NOMO-1 (cell line): Measurements from ENCODE around the gene ARL14EP.
A peak's percentile ranks its signal among the peaks of the same experiment; 100 is the strongest.

ENCODE experiments used
- DNase-seq, 2 experiments: peaks; one replicate each; lab custom pipeline; 2025; ENCODE audit not compliant: unreplicated experiment in 2 of 2; lab: John Stamatoyannopoulos, UW

ARL14EP gene

DNA sequence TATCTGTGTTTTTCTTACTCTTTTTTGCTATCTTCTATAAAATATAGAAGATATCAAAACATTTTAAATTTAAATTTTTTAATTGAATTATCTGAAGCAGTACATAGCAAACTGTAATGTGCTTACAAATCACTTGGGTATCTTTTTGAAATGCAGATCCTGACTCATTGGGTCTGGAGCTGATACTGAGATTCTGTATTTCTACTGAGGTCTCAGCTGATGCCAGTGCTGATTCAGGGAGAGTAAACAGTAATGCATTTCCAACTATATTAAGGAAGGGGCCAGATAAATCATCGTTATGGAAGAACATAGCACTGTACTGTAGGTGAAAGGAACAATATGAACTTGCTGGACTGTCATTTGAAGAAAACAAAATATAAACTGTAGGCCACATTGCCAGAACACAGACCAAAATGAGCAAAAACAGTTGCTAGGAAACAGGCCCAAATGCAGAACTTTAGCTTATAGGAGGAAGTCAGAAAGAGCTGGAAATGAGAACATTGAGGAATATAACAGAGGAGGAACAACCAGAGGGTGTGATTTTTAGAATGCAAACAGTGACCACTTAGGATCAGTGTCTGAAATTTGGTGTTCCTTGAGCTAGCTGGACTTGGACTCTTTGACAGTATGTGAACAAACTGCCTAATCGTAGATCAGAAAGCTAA is 3.3 kb downstream of the ARL14EP start:
- peak; percentile 41 to 49 for DNase-seq

GRCh38 chr11:30326906-30327305 is 4.0 kb downstream of the ARL14EP start:
- DNase-seq, result no peak

GRCh38 chr11:30328681-30329080 is 5.8 kb downstream of the ARL14EP start:
- no peak for DNase-seq

DNA sequence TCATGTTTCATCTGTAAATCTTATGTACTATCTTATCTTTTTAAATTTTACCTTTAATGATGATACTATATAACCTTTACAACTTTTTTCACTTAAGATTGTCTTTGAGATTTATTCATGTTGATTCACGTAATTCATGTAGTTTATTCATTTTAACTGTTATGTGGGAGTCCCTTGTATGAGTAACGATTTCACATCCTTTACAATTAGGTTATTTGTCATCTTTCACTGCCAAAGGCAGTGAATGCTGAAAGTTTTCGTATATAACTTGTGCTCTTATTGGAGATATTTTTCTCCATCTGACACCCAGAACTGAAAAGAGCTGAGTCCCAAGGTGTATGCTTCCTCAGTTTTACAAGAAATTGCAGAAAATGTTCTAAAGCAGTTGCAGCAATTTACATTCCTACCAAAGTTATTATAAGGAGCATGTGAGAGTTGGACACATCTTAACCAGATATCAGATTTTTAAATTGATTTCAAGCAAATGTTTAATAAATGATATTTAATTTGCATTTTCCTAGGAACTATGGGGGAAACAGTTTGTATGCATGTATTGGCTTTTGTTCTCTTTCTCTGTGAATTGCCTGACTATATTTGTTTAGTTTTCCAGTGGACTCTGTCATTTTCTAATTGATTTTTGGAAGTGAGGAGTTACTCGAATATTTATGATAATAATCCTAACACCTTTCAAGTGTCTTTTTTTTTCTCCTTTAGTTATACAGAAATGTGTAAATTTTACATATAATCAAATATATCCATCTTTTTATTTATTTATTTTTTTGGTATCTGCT is 6.4 kb downstream of the ARL14EP start:
- no peak for DNase-seq

GRCh38 chr11:30333405-30333804 is 10.5 kb downstream of the ARL14EP start:
- no peak for DNase-seq

DNA sequence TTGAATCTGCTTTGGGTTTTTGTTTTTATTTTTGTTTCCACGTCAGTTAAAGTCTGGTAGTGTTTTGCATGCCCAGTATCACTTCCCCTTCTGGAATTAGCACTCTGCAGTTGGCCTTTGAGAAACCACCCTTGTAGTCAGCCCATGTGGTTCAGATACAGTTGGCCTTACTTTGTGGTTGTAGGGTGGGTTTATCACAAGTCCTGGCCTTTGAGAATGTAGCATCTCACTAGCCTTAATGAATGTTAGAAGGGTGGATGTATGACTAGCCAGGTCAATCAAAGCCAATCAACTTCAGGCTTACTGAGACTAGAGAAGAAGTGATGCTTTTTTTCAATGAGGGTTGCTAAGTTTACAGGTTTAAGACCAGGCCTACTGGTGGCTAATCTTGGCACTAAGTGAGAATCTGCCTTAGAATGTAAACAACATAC is 19.8 kb downstream of the ARL14EP start:
- peak; percentile 85 to 93 for DNase-seq

DNA sequence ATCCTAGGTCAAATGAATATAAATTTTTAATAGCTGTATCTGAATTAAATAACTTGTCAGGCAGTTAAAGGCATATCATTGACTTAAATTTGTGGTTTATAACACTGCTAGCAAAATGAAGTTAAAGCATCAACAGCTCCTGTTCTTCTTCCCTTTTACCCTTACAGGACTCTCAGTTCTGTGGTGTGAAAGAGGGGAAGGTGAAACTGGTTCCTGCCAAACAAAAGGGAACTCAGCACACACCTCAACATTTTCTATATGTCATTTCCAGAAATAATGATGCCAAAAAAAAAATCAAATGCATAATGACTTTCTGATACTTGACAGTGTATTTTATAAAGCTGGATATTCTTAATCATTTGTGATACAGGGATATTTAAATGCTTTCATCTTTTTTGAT is 21.2 kb downstream of the ARL14EP start:
- DNase-seq, result peak; percentile 67 to 73

DNA sequence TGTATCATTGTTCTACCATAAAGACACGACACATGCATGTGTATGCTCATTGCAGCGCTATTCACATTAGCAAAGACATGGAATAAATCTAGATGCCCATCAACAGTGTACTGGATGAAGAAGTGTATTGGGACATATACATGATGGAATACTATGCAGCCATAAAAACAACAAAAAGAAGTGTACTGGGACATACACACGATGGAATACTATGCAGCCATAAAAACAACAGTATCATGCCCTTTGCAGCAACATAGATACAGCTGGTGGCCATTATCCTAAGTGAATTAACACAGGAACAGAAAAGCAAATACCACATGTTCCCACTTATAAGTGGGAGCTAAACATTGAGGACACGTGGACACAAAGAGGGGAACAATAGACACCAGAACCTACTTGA is 22.7 kb downstream of the ARL14EP start:
- no peak for DNase-seq

DNA sequence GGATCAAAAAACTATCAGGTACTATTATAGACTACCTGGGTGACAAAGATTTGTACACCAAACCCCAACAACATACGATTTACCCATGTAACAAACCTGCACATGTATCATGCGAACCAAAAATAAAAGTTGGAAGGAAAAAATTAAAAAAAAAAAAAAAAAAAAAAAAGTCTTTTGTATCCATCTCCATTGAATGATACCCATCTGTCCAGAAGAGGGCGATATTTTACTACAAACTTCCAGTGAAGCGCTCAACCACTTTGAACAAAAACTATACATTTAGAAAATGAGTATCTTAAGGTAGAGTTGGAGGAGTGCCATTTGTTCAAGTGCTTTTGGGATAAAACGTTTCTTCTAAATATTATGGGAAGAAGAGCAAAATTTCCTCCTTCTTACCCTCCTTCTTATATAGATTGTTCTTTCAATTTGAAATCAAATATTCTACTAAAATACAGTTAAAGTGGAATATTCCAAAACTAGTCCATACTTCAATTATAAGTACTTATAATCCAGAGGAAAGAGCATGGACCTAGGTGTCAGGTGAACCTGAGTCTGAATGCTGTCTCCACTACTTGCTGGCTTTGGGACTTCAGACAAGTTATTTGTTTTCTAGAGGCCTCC is 23.3 kb downstream of the ARL14EP start:
- DNase-seq, result peak; percentile 26 to 59

GRCh38 chr11:30348035-30348434 is 25.1 kb downstream of the ARL14EP start:
- no peak for DNase-seq

- DNase-seq, result no peak
Measured at GRCh38 chr11:30349885-30350284, 27.0 kb downstream of the ARL14EP start.

GRCh38 chr11:30350384-30350783 is 27.5 kb downstream of the ARL14EP start:
- DNase-seq, result no peak

DNA sequence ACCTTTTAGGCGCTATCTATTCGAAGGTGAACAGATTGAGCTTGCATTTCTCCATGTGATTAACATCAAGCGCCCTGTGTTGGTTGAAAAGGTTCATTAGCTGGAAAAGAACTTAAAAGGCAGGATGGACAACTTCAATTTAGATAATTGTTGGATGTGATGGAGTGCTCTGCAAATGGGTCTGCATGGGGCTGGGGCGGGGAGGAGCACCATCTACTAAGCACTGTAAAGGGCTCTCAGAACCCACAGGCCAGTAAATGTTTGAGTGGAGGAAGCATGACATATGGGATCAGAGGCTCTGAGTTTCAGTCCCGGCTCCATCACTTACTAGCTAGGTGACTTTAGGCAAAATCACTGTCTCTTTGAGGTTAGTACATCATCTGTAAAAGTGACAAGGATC is 28.2 kb downstream of the ARL14EP start:
- DNase-seq, result no peak

- DNase-seq, result no peak
Measured at GRCh38 chr11:30356391-30356790, 33.5 kb downstream of the ARL14EP start.

DNA sequence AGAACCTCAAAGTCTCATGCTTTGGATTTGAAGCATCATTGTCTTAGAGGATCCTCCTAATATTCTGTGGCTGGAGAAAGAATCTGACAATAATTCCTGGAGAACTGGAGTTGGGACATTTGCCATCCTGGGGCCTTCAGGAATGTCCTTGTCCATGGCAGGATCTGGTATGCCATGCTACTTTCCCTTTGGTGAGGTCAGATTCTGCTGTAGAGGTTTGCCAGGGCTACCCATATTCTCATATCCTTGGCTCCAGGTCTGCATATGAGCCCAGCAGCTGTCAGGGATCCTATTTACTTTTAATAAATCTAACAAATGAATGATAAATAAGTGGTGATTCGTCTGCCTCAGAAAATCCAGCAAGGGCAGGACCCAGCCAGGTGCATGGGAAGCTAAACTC is 35.0 kb downstream of the ARL14EP start:
- no peak for DNase-seq

GRCh38 chr11:30358536-30358935 is 35.6 kb downstream of the ARL14EP start:
- DNase-seq, result no peak

GRCh38 chr11:30360741-30361140 is 37.8 kb downstream of the ARL14EP start:
- no peak for DNase-seq

GRCh38 chr11:30364139-30364836 is 41.4 kb downstream of the ARL14EP start:
- DNase-seq, result no peak

DNA sequence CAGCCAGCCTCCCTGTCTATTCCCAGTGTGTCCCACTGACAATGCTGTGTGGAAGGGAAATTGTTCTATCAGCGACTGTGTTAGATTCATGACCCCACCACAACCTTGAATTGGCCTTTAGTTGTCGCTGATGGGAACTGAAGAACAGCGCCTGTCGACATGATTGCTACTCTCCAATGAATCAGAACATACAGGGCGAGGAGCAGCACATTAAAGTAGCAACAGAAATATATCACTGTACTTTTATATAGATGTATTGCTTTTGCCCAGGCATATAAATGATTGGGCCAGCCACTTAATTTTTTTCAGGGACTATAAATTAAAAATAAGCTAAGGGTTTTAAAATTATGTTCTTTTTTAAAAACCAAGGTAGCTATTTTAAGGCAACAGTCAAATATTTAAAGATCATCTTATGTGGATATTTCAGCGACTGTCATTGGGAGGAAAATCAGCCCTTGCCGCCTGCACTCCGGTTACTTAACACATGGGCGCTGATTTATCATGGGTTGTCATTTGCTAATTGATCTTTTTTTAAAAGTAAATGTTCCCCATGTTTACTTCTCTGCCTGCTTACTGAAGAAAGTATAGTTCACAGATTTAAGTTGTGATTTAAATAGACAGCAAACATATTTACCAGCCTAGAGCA is 42.1 kb downstream of the ARL14EP start:
- no peak for DNase-seq

GRCh38 chr11:30365793-30366517 is 43.1 kb downstream of the ARL14EP start:
- no peak for DNase-seq
